ENCODE data around the gene PAFAH2.

- TF ChIP-seq GATA2 (IDR thresholded peaks at IDR 0.05; ENCODE audit: low read depth, low read length) (no peak), GATA3 (IDR thresholded peaks at IDR 0.05; ENCODE audit: low read depth, low read length) (no peak)
These were observed 33.9 kb upstream of the PAFAH2 start for GRCh38 chr1:26031611-26032220.

All from SH-SY5Y (cell line).